CD4-positive, alpha-beta T cell treated with Interleukin-4 for 1 hour (primary cell): ENCODE data around the gene WNT3A.

Experiments used
- DNase-seq, 2 donors: peaks; one replicate each; pipeline ENCODE4 v3.0.0-alpha.2; 2020 to 2022

WNT3A gene

GRCh38 chr1:228048659-228049298 lies 42.0 kb downstream of the WNT3A start:
- peak in 1 of 2 donors; percentile 10 for DNase-seq

GRCh38 chr1:228050571-228051231 lies 43.9 kb downstream of the WNT3A start:
- DNase-seq: no peak

- DNase-seq: no peak
Measured at GRCh38 chr1:228058172-228058948, 51.6 kb downstream of the WNT3A start.

GRCh38 chr1:228058949-228059633 lies 52.3 kb downstream of the WNT3A start:
- peak; percentile 61 to 62 for DNase-seq

- peak; percentile 78 to 84 for DNase-seq
Measured at GRCh38 chr1:228059634-228060457, 53.0 kb downstream of the WNT3A start.

GRCh38 chr1:228060458-228061190 lies 53.8 kb downstream of the WNT3A start:
- no peak for DNase-seq

GRCh38 chr1:228061411-228062084 lies 54.8 kb downstream of the WNT3A start:
- DNase-seq: no peak

- DNase-seq: no peak
Measured at GRCh38 chr1:228062085-228062791, 55.4 kb downstream of the WNT3A start.

- no peak for DNase-seq
Measured at GRCh38 chr1:228062812-228063211, 56.0 kb downstream of the WNT3A start.

- no peak for DNase-seq
Measured at GRCh38 chr1:228063251-228064191, 56.7 kb downstream of the WNT3A start.

GRCh38 chr1:228064296-228064695 lies 57.5 kb downstream of the WNT3A start:
- no peak for DNase-seq

- DNase-seq: no peak
Measured at GRCh38 chr1:228064741-228065542, 58.1 kb downstream of the WNT3A start.

- DNase-seq: no peak
Measured at GRCh38 chr1:228065543-228066347, 58.9 kb downstream of the WNT3A start.

- no peak for DNase-seq
Measured at GRCh38 chr1:228066416-228066815, 59.6 kb downstream of the WNT3A start.

GRCh38 chr1:228066891-228067654 lies 60.3 kb downstream of the WNT3A start:
- no peak for DNase-seq

- no peak for DNase-seq
Measured at GRCh38 chr1:228068359-228068758, 61.6 kb downstream of the WNT3A start.

GRCh38 chr1:228070173-228070572 lies 63.4 kb downstream of the WNT3A start:
- no peak for DNase-seq
